ENCODE results near the gene CDKN2B-AS1. TPM values are rescaled to one million over a fixed set of nuclear protein-coding genes. Genes with fewer than 3 reads are reported as not detected.

CDKN2B-AS1 gene
- total RNA-seq, 4 donors from 2014 or later: 0.38 to 0.56 TPM; not detected in 2

GRCh38 chr9:22111176-22111953, 116.8 kb downstream of the CDKN2B-AS1 start:
- Histone ChIP-seq H3K4me1 (no peaks in the 10 kb centered on the region), H3K36me3 (no peaks in the 10 kb centered on the region), H3K27ac (no peak overlapping the region), H3K4me3 (replicated peaks in 1 of 3) (no peak overlapping the region), H3K9me3 (no peaks in the 10 kb centered on the region), H3K27me3 (no peaks in the 10 kb centered on the region)
- intact Hi-C loops (cut with DNase I): no loop called here
- DNase-seq: no peak
- TF ChIP-seq POLR2A (IDR thresholded peaks at IDR 0.05) (no peak), CTCF (IDR thresholded peaks at IDR 0.05) (no peak)
- WGBS, 2 donors: 86% methylated on average over 2 of the region's 2 CpGs

GRCh38 chr9:22111954-22112247, 117.3 kb downstream of the CDKN2B-AS1 start:
- no peak for TF ChIP-seq CTCF (IDR thresholded peaks at IDR 0.05)
- TF ChIP-seq POLR2A (IDR thresholded peaks at IDR 0.05): no peak
- no peaks in the 10 kb centered on the region for H3K27me3 ChIP-seq
- no peaks in the 10 kb centered on the region for H3K9me3 ChIP-seq
- H3K4me3 ChIP-seq (replicated peaks in 1 of 3): no peak overlapping the region
- intact Hi-C loops (cut with DNase I): no loop called here
- no peaks in the 10 kb centered on the region for H3K4me1 ChIP-seq
- H3K27ac ChIP-seq: no peak overlapping the region
- no peaks in the 10 kb centered on the region for H3K36me3 ChIP-seq
- no peak for DNase-seq

DNA sequence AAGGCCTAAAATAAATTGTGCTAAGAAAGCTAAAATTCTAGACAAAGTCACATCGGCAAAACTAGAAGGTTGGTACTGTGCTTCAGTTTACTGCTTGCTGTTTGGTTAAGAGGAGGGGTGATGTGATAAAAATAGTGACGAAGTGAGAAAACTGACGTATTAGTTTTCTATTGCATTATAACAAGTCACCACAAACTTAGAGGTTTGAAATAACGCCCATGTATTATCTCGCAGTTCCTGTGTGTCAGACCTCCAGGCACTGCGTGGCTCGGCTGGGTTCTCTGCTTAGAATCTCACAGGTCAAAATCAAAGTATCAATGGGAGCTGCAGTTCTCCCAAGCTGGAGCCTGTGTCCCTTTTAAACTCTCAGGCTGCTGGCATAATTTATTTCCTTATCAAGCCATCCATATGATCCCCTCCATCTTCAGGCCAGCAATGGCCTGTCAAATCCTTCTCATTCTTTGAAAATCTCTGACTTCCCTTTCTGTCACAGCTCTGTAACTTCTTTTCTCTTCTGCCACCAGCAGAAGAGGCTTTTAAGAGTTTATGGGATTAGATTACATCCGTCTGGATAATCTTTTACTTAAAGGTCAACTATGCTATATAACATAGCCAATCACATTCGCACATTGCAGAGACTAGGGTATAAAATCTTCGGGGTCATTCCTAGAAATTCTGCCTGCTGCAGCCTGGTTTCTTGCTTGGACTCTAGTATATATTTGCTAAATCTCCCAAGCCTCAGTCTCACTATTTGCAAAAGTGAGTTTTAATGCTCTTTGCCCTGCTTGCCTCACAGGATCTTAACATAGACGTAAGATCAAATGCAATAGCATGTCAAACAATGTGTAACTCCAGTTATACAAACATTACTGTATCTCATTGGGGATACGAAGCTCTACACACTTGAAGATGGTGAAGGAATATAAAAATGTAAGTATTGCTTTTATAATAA, 118.6 kb downstream of the CDKN2B-AS1 start:
- H3K27me3 ChIP-seq: no peaks in the 10 kb centered on the region
- no peak overlapping the region for H3K27ac ChIP-seq
- WGBS, 2 donors: 89 to 90% methylated on average over 12 of the region's 12 CpGs
- no peak for DNase-seq
- H3K36me3 ChIP-seq: no peaks in the 10 kb centered on the region
- H3K4me1 ChIP-seq: no peaks in the 10 kb centered on the region
- H3K4me3 ChIP-seq (replicated peaks in 1 of 3): no peak overlapping the region
- intact Hi-C loops (cut with DNase I): no loop called here
- H3K9me3 ChIP-seq: no peaks in the 10 kb centered on the region
- no peak for TF ChIP-seq CTCF (IDR thresholded peaks at IDR 0.05)
- no peak for TF ChIP-seq POLR2A (IDR thresholded peaks at IDR 0.05)

DNA sequence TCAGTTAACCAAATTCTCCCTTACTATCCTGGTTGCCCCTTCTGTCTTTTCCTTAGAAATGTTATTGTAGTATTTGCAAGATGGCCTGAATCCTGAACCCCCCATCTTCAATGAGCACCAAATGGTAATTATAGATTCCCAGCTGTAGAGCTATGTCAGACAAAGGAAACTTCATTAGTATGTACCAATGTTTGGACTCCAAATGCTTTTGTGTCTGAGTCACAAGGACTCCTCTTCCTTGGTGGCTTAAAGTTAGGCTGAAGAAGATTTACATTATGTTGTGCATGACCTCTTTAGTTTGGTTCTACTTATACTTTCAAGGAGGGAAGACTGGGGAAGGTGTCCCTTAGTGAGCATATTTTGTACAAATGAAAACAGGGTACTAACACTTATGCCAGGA, 120.4 kb downstream of the CDKN2B-AS1 start:
- DNase-seq: no peak
- Histone ChIP-seq H3K4me3 (replicated peaks in 1 of 3) (no peak overlapping the region), H3K27me3 (no peaks in the 10 kb centered on the region), H3K4me1 (no peaks in the 10 kb centered on the region), H3K27ac (no peak overlapping the region), H3K36me3 (no peaks in the 10 kb centered on the region), H3K9me3 (no peaks in the 10 kb centered on the region)
- intact Hi-C loops (cut with DNase I): no loop called here
- TF ChIP-seq CTCF (IDR thresholded peaks at IDR 0.05) (no peak), POLR2A (IDR thresholded peaks at IDR 0.05) (no peak)

- intact Hi-C loops (cut with DNase I): no loop called here
- no peaks in the 10 kb centered on the region for H3K4me1 ChIP-seq
- H3K9me3 ChIP-seq: no peaks in the 10 kb centered on the region
- no peaks in the 10 kb centered on the region for H3K27me3 ChIP-seq
- no peak overlapping the region for H3K4me3 ChIP-seq (replicated peaks in 1 of 3)
- no peak for TF ChIP-seq CTCF (IDR thresholded peaks at IDR 0.05)
- TF ChIP-seq POLR2A (IDR thresholded peaks at IDR 0.05): no peak
- no peaks in the 10 kb centered on the region for H3K36me3 ChIP-seq
- H3K27ac ChIP-seq: no peak overlapping the region
- DNase-seq: no peak
Observed at GRCh38 chr9:22116758-22117157, 122.2 kb downstream of the CDKN2B-AS1 start.
